H1 (cell line): Measurements from ENCODE around the gene OR10A2. TPM values are rescaled to one million over a fixed set of nuclear protein-coding genes. Genes with fewer than 3 reads are reported as not detected.

Experiments
- EP300 ChIP-seq, 2 experiments: IDR thresholded peaks; 1 replicate in 1 of 2; 2 replicates in 1 of 2; pipeline ENCODE4 v1.6.1; 2011 to 2012; ENCODE audit warnings: low read depth in 2 of 2, low read length in 2 of 2, mild to moderate bottlenecking in 2 of 2, borderline replicate concordance in 1 of 2, inconsistent platforms in 1 of 2, moderate library complexity in 1 of 2
- FOSL1 ChIP-seq: IDR thresholded peaks from 2 replicates; pipeline ENCODE4 v1.6.1; 2011; ENCODE audit warnings: mild to moderate bottlenecking, low read depth, low read length, moderate library complexity; ENCODE audit not compliant: insufficient read depth
- GABPA ChIP-seq: IDR thresholded peaks from 2 replicates; pipeline ENCODE4 v1.6.1; 2011; ENCODE audit warnings: mild to moderate bottlenecking, low read length, moderate library complexity, borderline replicate concordance; ENCODE audit not compliant: insufficient read depth
- SP4 ChIP-seq: IDR thresholded peaks from 2 replicates; pipeline ENCODE4 v1.6.1; 2012; ENCODE audit warnings: low read length, inconsistent platforms
- polyA plus RNA-seq, 7 experiments: library from polyadenylated mRNA; depleted of rRNA in 3 of 7; stranded (reverse) in 5 of 7; unstranded in 2 of 7; fragments of >200 nt in 5 of 7; fragments of 200-250 nt in 2 of 7; gene quantifications; 1 replicate in 5 of 7; 2 replicates in 1 of 7; 4 replicates in 1 of 7; pipeline versions ENCODE4 v1.2.1 to v1.2.3, GENCODE V29; 2011 to 2013; ENCODE audit warnings: missing spikeins in 2 of 7, mixed read lengths in 2 of 7
- total RNA-seq: library from RNA; stranded (reverse); fragmentation: NEBNext Ultra II Directional; extraction: Animal tissue kit (Norgen Biotek cat#: 25700); gene quantifications from 2 replicates; pipeline ENCODE4 v1.2.1, GENCODE V29; 2021
- TF ChIP-seq, protein P1 (sequence below), 3 experiments: IDR thresholded peaks; 1 replicate in 2 of 3; 2 replicates in 1 of 3; pipeline versions ENCODE4 v1.5.1 to v1.6.1; 2011; ENCODE audit warnings: low read length in 3 of 3, mild to moderate bottlenecking in 3 of 3, inconsistent platforms in 2 of 3, low read depth in 1 of 3, moderate library complexity in 1 of 3; ENCODE audit not compliant: insufficient read depth in 1 of 3; ENCODE audit errors: control extremely low read depth in 1 of 3

Gene OR10A2
- total and polyA plus RNA-seq, 2 of the 8 experiments (the other 6 are each of a cell fraction or from before 2014, with no cell fraction given), result not detected

DNA sequence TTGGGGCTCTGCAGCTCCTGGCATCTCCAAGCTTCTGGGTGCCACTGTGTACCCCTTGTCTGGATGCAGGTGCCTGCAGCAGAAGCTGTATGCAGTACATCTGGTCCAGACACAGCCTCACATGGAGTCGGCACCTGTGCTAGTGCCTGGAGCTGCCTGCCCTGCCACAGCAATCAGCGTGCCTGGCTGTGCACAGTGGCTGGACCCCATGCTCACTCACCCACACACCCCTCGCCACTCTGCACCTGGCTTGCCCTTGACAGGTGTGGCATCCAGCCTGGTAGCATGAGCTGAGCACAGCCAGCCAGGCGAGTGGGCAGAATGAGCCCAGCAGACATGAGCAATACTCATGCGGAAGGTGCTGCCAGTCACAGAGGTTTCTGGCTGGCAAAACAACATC, 43.9 kb upstream of the OR10A2 start (continued):
- no peak for TF ChIP-seq EP300 (IDR thresholded peaks at IDR 0.05; ENCODE audit: borderline replicate concordance in 1 of 2, low read depth in 2 of 2, low read length in 2 of 2)
- TF ChIP-seq GABPA, result no peak
- TF ChIP-seq, protein P1, sequence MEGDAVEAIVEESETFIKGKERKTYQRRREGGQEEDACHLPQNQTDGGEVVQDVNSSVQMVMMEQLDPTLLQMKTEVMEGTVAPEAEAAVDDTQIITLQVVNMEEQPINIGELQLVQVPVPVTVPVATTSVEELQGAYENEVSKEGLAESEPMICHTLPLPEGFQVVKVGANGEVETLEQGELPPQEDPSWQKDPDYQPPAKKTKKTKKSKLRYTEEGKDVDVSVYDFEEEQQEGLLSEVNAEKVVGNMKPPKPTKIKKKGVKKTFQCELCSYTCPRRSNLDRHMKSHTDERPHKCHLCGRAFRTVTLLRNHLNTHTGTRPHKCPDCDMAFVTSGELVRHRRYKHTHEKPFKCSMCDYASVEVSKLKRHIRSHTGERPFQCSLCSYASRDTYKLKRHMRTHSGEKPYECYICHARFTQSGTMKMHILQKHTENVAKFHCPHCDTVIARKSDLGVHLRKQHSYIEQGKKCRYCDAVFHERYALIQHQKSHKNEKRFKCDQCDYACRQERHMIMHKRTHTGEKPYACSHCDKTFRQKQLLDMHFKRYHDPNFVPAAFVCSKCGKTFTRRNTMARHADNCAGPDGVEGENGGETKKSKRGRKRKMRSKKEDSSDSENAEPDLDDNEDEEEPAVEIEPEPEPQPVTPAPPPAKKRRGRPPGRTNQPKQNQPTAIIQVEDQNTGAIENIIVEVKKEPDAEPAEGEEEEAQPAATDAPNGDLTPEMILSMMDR (IDR thresholded peaks at IDR 0.05; ENCODE audit: control extremely low read depth in 1 of 3, insufficient read depth in 1 of 3, low read depth in 1 of 3, low read length in 3 of 3), result no peak
- no peak for TF ChIP-seq SP4
- TF ChIP-seq FOSL1, result no peak
